Keratinocyte (primary cell): Measurements from ENCODE around the gene HSH2D.

Experiments used
- EZH2 ChIP-seq: IDR thresholded peaks from one replicate; pipeline ENCODE4 v1.6.1; 2012; ENCODE audit warnings: inconsistent platforms, mild to moderate bottlenecking, low read length, moderate library complexity
- TF ChIP-seq, protein P1 (sequence below), 3 experiments: IDR thresholded peaks in 1 of 3; conservative IDR thresholded peaks in 1 of 3; optimal IDR thresholded peaks in 1 of 3; 2 replicates in 2 of 3; 3 replicates in 1 of 3; pipeline versions ENCODE3 to v1.5.1; 2011; ENCODE audit warnings: low read length in 3 of 3, mild to moderate bottlenecking in 3 of 3, moderate library complexity in 2 of 3, control low read depth in 1 of 3, inconsistent platforms in 1 of 3; ENCODE audit not compliant: insufficient read depth in 2 of 3; ENCODE audit errors: extremely low read depth in 1 of 3

DNA sequence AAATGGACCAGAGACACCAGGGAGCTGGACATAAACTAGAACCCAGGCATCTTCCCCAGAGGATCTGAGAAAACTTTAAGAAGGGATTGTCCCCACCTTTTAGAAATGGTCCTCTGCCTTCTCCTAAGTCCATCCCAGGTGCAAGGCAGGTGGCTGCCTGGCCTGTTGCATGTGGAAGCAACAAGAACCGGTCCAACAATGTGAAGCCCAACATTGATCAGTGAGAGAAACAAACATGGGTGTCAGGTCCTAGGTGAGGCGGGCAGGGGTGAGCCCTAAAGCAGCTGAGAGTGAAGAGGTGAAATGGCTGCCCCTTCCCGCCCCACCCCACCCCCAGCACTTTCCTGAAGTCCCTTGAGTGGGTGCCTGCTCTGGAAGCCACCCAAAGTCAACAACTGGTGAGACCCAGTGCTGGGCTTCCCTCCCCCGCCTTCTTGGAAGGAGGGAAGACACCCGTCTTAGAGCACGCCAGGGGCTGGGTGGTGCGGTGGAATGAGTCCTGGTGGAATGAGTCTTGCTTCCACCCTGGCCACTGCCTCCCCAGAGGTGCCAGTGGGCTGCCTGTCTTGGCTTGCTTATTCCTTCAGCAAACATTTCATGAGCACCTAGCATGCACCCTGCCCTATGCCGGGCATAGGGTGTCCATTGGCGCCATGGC is 55.9 kb downstream of the HSH2D start:
- TF ChIP-seq, protein P1, sequence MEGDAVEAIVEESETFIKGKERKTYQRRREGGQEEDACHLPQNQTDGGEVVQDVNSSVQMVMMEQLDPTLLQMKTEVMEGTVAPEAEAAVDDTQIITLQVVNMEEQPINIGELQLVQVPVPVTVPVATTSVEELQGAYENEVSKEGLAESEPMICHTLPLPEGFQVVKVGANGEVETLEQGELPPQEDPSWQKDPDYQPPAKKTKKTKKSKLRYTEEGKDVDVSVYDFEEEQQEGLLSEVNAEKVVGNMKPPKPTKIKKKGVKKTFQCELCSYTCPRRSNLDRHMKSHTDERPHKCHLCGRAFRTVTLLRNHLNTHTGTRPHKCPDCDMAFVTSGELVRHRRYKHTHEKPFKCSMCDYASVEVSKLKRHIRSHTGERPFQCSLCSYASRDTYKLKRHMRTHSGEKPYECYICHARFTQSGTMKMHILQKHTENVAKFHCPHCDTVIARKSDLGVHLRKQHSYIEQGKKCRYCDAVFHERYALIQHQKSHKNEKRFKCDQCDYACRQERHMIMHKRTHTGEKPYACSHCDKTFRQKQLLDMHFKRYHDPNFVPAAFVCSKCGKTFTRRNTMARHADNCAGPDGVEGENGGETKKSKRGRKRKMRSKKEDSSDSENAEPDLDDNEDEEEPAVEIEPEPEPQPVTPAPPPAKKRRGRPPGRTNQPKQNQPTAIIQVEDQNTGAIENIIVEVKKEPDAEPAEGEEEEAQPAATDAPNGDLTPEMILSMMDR (optimal IDR thresholded peaks at IDR 0.05 in 1 of 3, IDR thresholded peaks at IDR 0.05 in 1 of 3, conservative IDR thresholded peaks at IDR 0.05 in 1 of 3; ENCODE audit: extremely low read depth in 1 of 3, insufficient read depth in 2 of 3, low read length in 3 of 3), result no peak
- TF ChIP-seq EZH2, result no peak
